GM23248 (cell line): Measurements from ENCODE around the gene PDGFD. TPM values are rescaled to one million over a fixed set of nuclear protein-coding genes. Genes with fewer than 3 reads are reported as not detected.

ENCODE experiments used
- DNase-seq: peaks from one replicate; pipeline ENCODE4 v3.0.0-alpha.2; 2015
- H2AFZ ChIP-seq: fragments of 200-600 bp; sonication (generic); 2 replicates; pipeline ENCODE4 v1.6.1; 2016; ENCODE audit warnings: antibody characterized with exemption
- H3F3A ChIP-seq: fragments of 200-600 bp; sonication (generic); 2 replicates; pipeline ENCODE4 v1.6.1; 2016; ENCODE audit warnings: mild to moderate bottlenecking, antibody characterized with exemption, mixed run types; ENCODE audit not compliant: insufficient read depth
- H3K27ac ChIP-seq: fragments of 200-600 bp; sonication (generic); 2 replicates; pipeline ENCODE4 v1.5.1; 2016; ENCODE audit warnings: mild to moderate bottlenecking
- H3K27me3 ChIP-seq: fragments of 200-600 bp; sonication (generic); replicated peaks from 2 replicates; pipeline ENCODE4 v1.6.1; 2016; ENCODE audit warnings: mild to moderate bottlenecking; ENCODE audit not compliant: insufficient read depth
- H3K36me3 ChIP-seq: fragments of 200-600 bp; sonication (generic); 2 replicates; pipeline ENCODE4 v1.6.1; 2016; ENCODE audit warnings: low read depth, mild to moderate bottlenecking
- H3K4me1 ChIP-seq: fragments of 200-600 bp; sonication (generic); 2 replicates; pipeline ENCODE4 v1.6.1; 2016; ENCODE audit warnings: mild to moderate bottlenecking; ENCODE audit not compliant: insufficient read depth
- H3K4me2 ChIP-seq: fragments of 200-600 bp; sonication (generic); one replicate; pipeline ENCODE4 v1.6.1; 2016; ENCODE audit warnings: mild to moderate bottlenecking; ENCODE audit not compliant: unreplicated experiment
- H3K4me3 ChIP-seq: fragments of 200-600 bp; sonication (generic); 2 replicates; pipeline ENCODE4 v1.5.1; 2016; ENCODE audit warnings: mild to moderate bottlenecking
- H3K79me2 ChIP-seq: fragments of 200-600 bp; sonication (generic); 2 replicates; pipeline ENCODE4 v1.6.1; 2016; ENCODE audit warnings: mild to moderate bottlenecking; ENCODE audit not compliant: insufficient read depth
- H3K9ac ChIP-seq: fragments of 200-600 bp; sonication (generic); 2 replicates; pipeline ENCODE4 v1.6.1; 2016; ENCODE audit warnings: mild to moderate bottlenecking
- H3K9me2 ChIP-seq: fragments of 200-600 bp; sonication (generic); 2 replicates; pipeline ENCODE4 v1.6.1; 2016; ENCODE audit warnings: mixed run types, mild to moderate bottlenecking, moderate library complexity; ENCODE audit not compliant: insufficient read depth
- H3K9me3 ChIP-seq: fragments of 200-600 bp; sonication (generic); one replicate; pipeline ENCODE4 v1.6.1; 2017; ENCODE audit warnings: low read depth
- H4K20me1 ChIP-seq: fragments of 200-600 bp; sonication (generic); 2 replicates; pipeline ENCODE4 v1.6.0; 2016; ENCODE audit not compliant: insufficient read depth
- EZH2 ChIP-seq: fragments of 200-600 bp; sonication (generic); IDR thresholded peaks from 2 replicates; pipeline ENCODE4 v1.6.1; 2018; ENCODE audit warnings: antibody characterized with exemption, mild to moderate bottlenecking; ENCODE audit not compliant: insufficient read depth, poor library complexity, severe bottlenecking
- EZH2phosphoT487 ChIP-seq: fragments of 200-600 bp; sonication (generic); IDR thresholded peaks from 2 replicates; pipeline ENCODE4 v1.6.1; 2018; ENCODE audit warnings: antibody characterized with exemption, moderate library complexity, mild to moderate bottlenecking, low read depth; ENCODE audit not compliant: insufficient read depth
- WGBS, 2 experiments: methylation state at CpG; one replicate each; pipeline ENCODE4 v1.1.6; 2015 to 2017; ENCODE audit warnings: low lambda C conversion rate in 2 of 2, low coverage in 1 of 2; ENCODE audit errors: missing lambda C conversion rate in 2 of 2; 5-methylcytosine and 5-hydroxymethylcytosine counted together
- in situ Hi-C: fragments of 300-500 bp; cut with MboI; formaldehyde crosslinking; loops from 2 replicates; pipeline ENCODE4 v1.15.0; 2020
- polyA plus RNA-seq: library from polyadenylated mRNA; unstranded; fragments of >200 nt; fragmentation: Nextera tagmentation; extraction: Ambion mirVana; gene quantifications from 2 replicates; pipeline ENCODE4 v1.2.1, GENCODE V29; 2016
- total RNA-seq: library from RNA; depleted of rRNA; stranded (reverse); fragments of >200 nt; shearing (Covaris generic); gene quantifications from 2 replicates; pipeline ENCODE4 v1.2.3, GENCODE V29; 2014

The PDGFD gene
- total and polyA plus RNA-seq, 2 experiments from 2014 or later = 0.81 to 1.3 TPM

DNA sequence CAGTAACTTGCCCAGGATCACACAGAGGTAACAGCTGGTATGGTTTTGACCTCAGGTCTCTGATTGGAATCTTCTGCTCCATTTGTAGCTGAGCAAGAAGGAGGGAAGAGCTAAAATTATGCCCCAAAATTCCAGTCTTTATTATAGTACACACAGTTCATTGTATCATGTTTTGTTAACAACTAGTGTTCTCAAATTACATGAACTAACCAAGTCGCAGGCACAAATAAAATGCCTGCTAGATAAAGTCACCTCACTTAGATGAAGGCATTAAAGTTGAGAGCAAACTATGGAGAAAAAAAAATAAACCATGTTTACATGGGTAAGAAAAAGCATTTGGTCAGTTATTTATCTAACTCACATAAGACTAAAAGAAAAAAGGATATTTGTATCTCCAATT is 58.8 kb downstream of the PDGFD start:
- TF ChIP-seq EZH2 = no peak
- TF ChIP-seq EZH2phosphoT487 = no peak
- peaks cover 20% of the 10 kb centered on the region for H3K4me1 ChIP-seq
- H3K9ac ChIP-seq = no peak overlapping the region
- no peaks in the 10 kb centered on the region for H4K20me1 ChIP-seq
- WGBS, 2 experiments = 26 to 38% methylated on average over 1 of the region's 1 CpG
- peak; percentile 10 for DNase-seq
- H2AFZ ChIP-seq = no peak overlapping the region
- no peaks in the 10 kb centered on the region for H3K36me3 ChIP-seq
- in situ Hi-C loops = no loop called here
- H3K9me3 ChIP-seq = no peaks in the 10 kb centered on the region
- peak overlapping the region; percentile 44 for H3K4me2 ChIP-seq
- H3K79me2 ChIP-seq = no peaks in the 10 kb centered on the region
- H3K27me3 ChIP-seq = no peaks in the 10 kb centered on the region
- H3F3A ChIP-seq = peaks cover 16% of the 10 kb centered on the region; the same call in 1 of the 2 replicates
- H3K9me2 ChIP-seq = no peaks in the 10 kb centered on the region
- no peak overlapping the region for H3K27ac ChIP-seq
- no peak overlapping the region for H3K4me3 ChIP-seq

DNA sequence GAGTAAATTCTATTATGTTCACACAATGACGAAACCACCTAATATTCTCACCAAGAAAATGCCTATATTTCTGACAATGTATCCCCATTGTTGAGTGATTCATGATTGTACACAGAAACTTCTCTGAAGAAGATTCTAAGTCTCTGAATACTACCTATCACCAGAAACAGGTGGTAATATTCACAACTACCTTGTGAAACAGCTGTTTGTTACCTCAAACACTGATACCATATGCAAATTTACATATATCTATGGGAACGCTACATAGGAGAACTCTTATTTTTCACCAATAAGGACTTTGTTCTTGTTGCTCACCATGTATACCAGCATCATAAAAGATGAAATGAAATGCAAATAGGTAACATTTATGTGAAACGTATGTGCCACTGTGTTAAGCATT is 59.3 kb downstream of the PDGFD start:
- Histone ChIP-seq H3K27ac (no peak overlapping the region), H3K9ac (no peak overlapping the region), H2AFZ (no peak overlapping the region), H3K4me3 (no peak overlapping the region), H3K4me1 (peaks cover 20% of the 10 kb centered on the region), H3K27me3 (no peaks in the 10 kb centered on the region), H3K36me3 (no peaks in the 10 kb centered on the region), H3K4me2 (no peak overlapping the region), H3K9me3 (no peaks in the 10 kb centered on the region), H3F3A (peaks cover 16% of the 10 kb centered on the region; the same call in 1 of the 2 replicates), H3K79me2 (no peaks in the 10 kb centered on the region), H3K9me2 (no peaks in the 10 kb centered on the region), H4K20me1 (no peaks in the 10 kb centered on the region)
- in situ Hi-C loops = no loop called here
- WGBS, 2 experiments = 93 to 95% methylated on average over 3 of the region's 3 CpGs
- no peak for TF ChIP-seq EZH2phosphoT487
- no peak for TF ChIP-seq EZH2
- DNase-seq = no peak

DNA sequence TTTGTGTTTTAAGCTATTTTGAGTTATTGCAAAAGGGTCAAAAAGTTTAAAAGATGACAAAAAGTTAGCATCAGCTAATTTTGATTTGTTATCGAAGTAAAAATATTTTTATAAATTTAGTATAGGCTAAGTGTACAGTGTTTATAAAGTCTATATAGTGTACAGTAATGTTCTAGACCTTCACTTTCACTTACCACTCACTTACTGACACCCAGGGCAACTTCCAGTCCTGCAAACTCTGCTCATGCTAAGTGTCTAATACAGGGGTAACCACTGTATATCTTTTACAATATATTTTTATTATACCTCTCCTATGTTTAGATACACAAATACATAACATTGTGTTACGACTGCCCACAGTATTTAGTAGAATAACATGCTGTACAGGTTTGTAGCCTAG is 59.7 kb downstream of the PDGFD start:
- no peak overlapping the region for H3K4me2 ChIP-seq
- no peaks in the 10 kb centered on the region for H3K9me2 ChIP-seq
- TF ChIP-seq EZH2 (no peak), EZH2phosphoT487 (no peak)
- no peaks in the 10 kb centered on the region for H3K27me3 ChIP-seq
- H3K79me2 ChIP-seq = no peaks in the 10 kb centered on the region
- peaks cover 20% of the 10 kb centered on the region for H3K4me1 ChIP-seq
- H3F3A ChIP-seq = peaks cover 16% of the 10 kb centered on the region; the same call in 1 of the 2 replicates
- H3K27ac ChIP-seq = no peak overlapping the region
- H3K4me3 ChIP-seq = no peak overlapping the region
- H3K9ac ChIP-seq = no peak overlapping the region
- WGBS, 2 experiments = 99% methylated on average over 2 of the region's 2 CpGs
- H4K20me1 ChIP-seq = no peaks in the 10 kb centered on the region
- H3K36me3 ChIP-seq = no peaks in the 10 kb centered on the region
- in situ Hi-C loops = no loop called here
- no peaks in the 10 kb centered on the region for H3K9me3 ChIP-seq
- no peak overlapping the region for H2AFZ ChIP-seq
- DNase-seq = no peak

DNA sequence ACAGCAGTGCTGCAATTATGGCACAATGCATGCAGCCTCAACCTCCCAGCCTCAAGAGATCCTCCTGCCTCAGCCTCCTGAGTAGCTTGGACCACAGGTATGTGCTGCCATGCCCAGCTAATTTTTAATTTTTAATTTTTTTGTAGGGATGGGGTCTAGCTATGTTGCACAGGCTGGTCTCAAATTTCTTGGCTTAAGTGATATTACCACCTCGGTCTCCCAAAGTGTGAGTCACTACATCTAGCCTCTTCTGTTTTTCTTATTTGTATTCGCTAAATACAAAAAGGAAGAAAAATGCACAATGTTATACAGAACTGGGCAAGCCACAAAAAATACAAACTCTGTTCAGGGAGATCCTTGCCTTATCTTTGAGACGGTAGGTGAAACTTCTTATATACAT is 65.4 kb downstream of the PDGFD start:
- WGBS, 2 experiments = 52 to 55% methylated on average over 3 of the region's 3 CpGs
- Histone ChIP-seq H3K9me3 (no peaks in the 10 kb centered on the region), H3K9ac (no peak overlapping the region), H3K9me2 (no peaks in the 10 kb centered on the region), H3K27ac (no peak overlapping the region), H4K20me1 (no peaks in the 10 kb centered on the region), H3F3A (no peaks in the 10 kb centered on the region), H3K4me1 (0 out of 2 replicates have a peak, but pooled peaks cover 3% of the 10 kb centered on the region), H3K27me3 (no peaks in the 10 kb centered on the region), H3K79me2 (no peaks in the 10 kb centered on the region), H3K36me3 (no peaks in the 10 kb centered on the region), H3K4me3 (no peak overlapping the region), H2AFZ (no peak overlapping the region), H3K4me2 (no peak overlapping the region)
- DNase-seq = no peak
- in situ Hi-C loops = no loop called here
- no peak for TF ChIP-seq EZH2
- TF ChIP-seq EZH2phosphoT487 = no peak

DNA sequence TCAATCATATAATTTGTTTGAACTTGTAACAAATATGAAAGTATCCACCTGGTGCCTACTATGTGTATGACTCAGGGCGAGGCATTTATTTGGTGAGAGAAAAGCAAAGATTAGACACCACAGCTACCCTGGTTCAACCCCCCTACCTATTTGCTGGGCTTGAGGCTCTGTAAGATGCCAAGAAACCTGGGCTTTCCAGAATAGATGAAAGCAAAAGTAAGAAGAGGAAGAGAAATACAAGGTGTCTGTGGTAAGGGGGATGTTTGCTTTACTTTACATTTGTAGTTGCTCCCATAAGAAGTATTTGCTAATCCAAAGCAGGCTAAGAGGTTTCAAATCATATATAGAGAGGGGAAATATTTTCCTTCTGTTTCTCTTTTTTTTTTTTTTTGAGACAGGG is 65.8 kb downstream of the PDGFD start:
- no peaks in the 10 kb centered on the region for H3K9me3 ChIP-seq
- no peaks in the 10 kb centered on the region for H3K79me2 ChIP-seq
- H3K4me2 ChIP-seq = no peak overlapping the region
- no peaks in the 10 kb centered on the region for H3K27me3 ChIP-seq
- in situ Hi-C loops = no loop called here
- H3K4me1 ChIP-seq = 0 out of 2 replicates have a peak, but pooled peaks cover 3% of the 10 kb centered on the region
- DNase-seq = no peak
- TF ChIP-seq EZH2 (no peak), EZH2phosphoT487 (no peak)
- H3F3A ChIP-seq = no peaks in the 10 kb centered on the region
- no peak overlapping the region for H3K4me3 ChIP-seq
- H3K9ac ChIP-seq = no peak overlapping the region
- no peak overlapping the region for H2AFZ ChIP-seq
- H3K36me3 ChIP-seq = no peaks in the 10 kb centered on the region
- no peak overlapping the region for H3K27ac ChIP-seq
- H4K20me1 ChIP-seq = no peaks in the 10 kb centered on the region
- no peaks in the 10 kb centered on the region for H3K9me2 ChIP-seq
- WGBS, 2 experiments = 79 to 81% methylated on average over 1 of the region's 1 CpG
